Hindlimb muscle (tissue), 1 donor: ENCODE data around the gene SLC39A9. TPM values are rescaled to one million over a fixed set of nuclear protein-coding genes. Genes with fewer than 3 reads are reported as not detected.
"Not testable (repeated sequence)": the region's sequence is repeated elsewhere in the genome, so short reads cannot be mapped to it uniquely, and the experiment has no call there.

ENCODE experiments used
- DNase-seq: peaks from one replicate; pipeline ENCODE4 v3.0.0-alpha.2; 2013
- polyA plus RNA-seq: library from polyadenylated mRNA; unstranded; fragments of 120-200 nt; gene quantifications from one replicate; pipeline ENCODE4 v1.2.1, GENCODE V29; 2013; ENCODE audit not compliant: insufficient read length

SLC39A9 gene
- polyA plus RNA-seq, 1 donor: 27.1 TPM

GRCh38 chr14:69478055-69478454 is 79.6 kb downstream of the SLC39A9 start:
- not testable (repeated sequence) for DNase-seq

- no peak for DNase-seq
Measured at GRCh38 chr14:69479696-69480095, 81.2 kb downstream of the SLC39A9 start.

GRCh38 chr14:69480136-69480535 is 81.6 kb downstream of the SLC39A9 start:
- no peak for DNase-seq

- DNase-seq: no peak
Measured at GRCh38 chr14:69481815-69482568, 83.5 kb downstream of the SLC39A9 start.

- DNase-seq: peak; percentile 43
Measured at GRCh38 chr14:69483765-69484443, 85.4 kb downstream of the SLC39A9 start.

GRCh38 chr14:69484444-69485314 is 86.2 kb downstream of the SLC39A9 start, which contains the start of gene PLEKHD1:
TSS of gene PLEKHD1 (plus strand) at chr14:69484728. CDS start at chr14:69484966, 238 bp downstream.
- no peak for DNase-seq

- DNase-seq: no peak
Measured at GRCh38 chr14:69485315-69485660, 86.8 kb downstream of the SLC39A9 start.

- DNase-seq: no peak
Measured at GRCh38 chr14:69485701-69486100, 87.2 kb downstream of the SLC39A9 start.

GRCh38 chr14:69487226-69487625 is 88.7 kb downstream of the SLC39A9 start:
- no peak for DNase-seq

GRCh38 chr14:69487771-69488170 is 89.3 kb downstream of the SLC39A9 start:
- no peak for DNase-seq

GRCh38 chr14:69489495-69489894 is 91.0 kb downstream of the SLC39A9 start:
- DNase-seq: no peak

GRCh38 chr14:69490219-69490918 is 91.9 kb downstream of the SLC39A9 start:
- no peak for DNase-seq

- no peak for DNase-seq
Measured at GRCh38 chr14:69491193-69491592, 92.7 kb downstream of the SLC39A9 start.

GRCh38 chr14:69493038-69493437 is 94.5 kb downstream of the SLC39A9 start:
- DNase-seq: no peak

GRCh38 chr14:69493791-69494190 is 95.3 kb downstream of the SLC39A9 start:
- DNase-seq: no peak

- no peak for DNase-seq
Measured at GRCh38 chr14:69495341-69495921, 96.9 kb downstream of the SLC39A9 start.

GRCh38 chr14:69497866-69498265 is 99.4 kb downstream of the SLC39A9 start:
- not testable (repeated sequence) for DNase-seq

GRCh38 chr14:69498286-69498685 is 99.8 kb downstream of the SLC39A9 start:
- DNase-seq: not testable (repeated sequence)

- DNase-seq: no peak
Measured at GRCh38 chr14:69499436-69499835, 100.9 kb downstream of the SLC39A9 start.

GRCh38 chr14:69500096-69500495 is 101.6 kb downstream of the SLC39A9 start:
- no peak for DNase-seq

GRCh38 chr14:69500736-69501135 is 102.2 kb downstream of the SLC39A9 start:
- DNase-seq: no peak

GRCh38 chr14:69501423-69501838 is 102.9 kb downstream of the SLC39A9 start:
- DNase-seq: peak; percentile 59
